WTC11 (cell line): ENCODE measurements around the gene ZMIZ1. TPM values are rescaled to one million over a fixed set of nuclear protein-coding genes. Genes with fewer than 3 reads are reported as not detected.
A peak's percentile ranks its signal among the peaks of the same experiment; 100 is the strongest.

ENCODE experiments used
- ATAC-seq: fragments of 200-7000 bp; cut with Tn5 transposase; 2 replicates; pipeline ENCODE4 v1.10.0; 2021; ENCODE audit warnings: mild to moderate bottlenecking, moderate library complexity
- CTCF ChIA-PET: fragments of 300-600 bp; sonication (Branson Sonifier 250); formaldehyde crosslinking; loops from one replicate; lab custom pipeline; 2021; ENCODE audit warnings: antibody characterized with exemption; lab: Charles Lee
- POLR2A ChIA-PET: fragments of 350-600 bp; sonication (Branson Sonifier 250); formaldehyde crosslinking; loops from one replicate; lab custom pipeline; 2021; ENCODE audit warnings: antibody characterized with exemption; lab: Charles Lee
- DNase-seq: peaks from one replicate; pipeline ENCODE4 v3.0.0; 2021; ENCODE audit warnings: low spot score
- H3K27ac Mint-ChIP-seq: 2 replicates; pipeline ENCODE4 v1.8.0; 2021; ENCODE audit warnings: mixed read lengths
- H3K27me3 Mint-ChIP-seq: 2 replicates; pipeline ENCODE4 v1.8.0; 2021; ENCODE audit warnings: low read depth, mild to moderate bottlenecking, moderate library complexity, mixed read lengths
- H3K36me3 Mint-ChIP-seq: 2 replicates; pipeline ENCODE4 v1.8.0; 2021; ENCODE audit warnings: mixed read lengths
- H3K4me1 Mint-ChIP-seq: 2 replicates; pipeline ENCODE4 v1.8.0; 2022; ENCODE audit warnings: mixed read lengths
- H3K4me3 Mint-ChIP-seq: 2 replicates; pipeline ENCODE4 v1.8.0; 2021; ENCODE audit warnings: mild to moderate bottlenecking, moderate library complexity, mixed read lengths
- H3K9me3 Mint-ChIP-seq: 2 replicates; pipeline ENCODE4 v1.8.0; 2021; ENCODE audit warnings: mixed read lengths
- ATF1 ChIP-seq: sonication (generic); formaldehyde crosslinking; IDR thresholded peaks from 2 replicates; pipeline ENCODE4 v1.8.1; 2023; ENCODE audit warnings: mild to moderate bottlenecking, moderate library complexity, missing genetic modification reagents
- CREB1 ChIP-seq: sonication (generic); formaldehyde crosslinking; IDR thresholded peaks from 2 replicates; pipeline ENCODE4 v1.8.0; 2023; ENCODE audit warnings: mild to moderate bottlenecking, missing genetic modification reagents
- ESRRA ChIP-seq: sonication (generic); formaldehyde crosslinking; IDR thresholded peaks from 2 replicates; pipeline ENCODE4 v1.8.1; 2022; ENCODE audit warnings: mild to moderate bottlenecking, missing genetic modification reagents, borderline replicate concordance
- ETV6 ChIP-seq: sonication (generic); formaldehyde crosslinking; IDR thresholded peaks from 2 replicates; pipeline ENCODE4 v1.8.1; 2022; ENCODE audit warnings: mild to moderate bottlenecking, missing genetic modification reagents
- FOXK1 ChIP-seq: sonication (generic); formaldehyde crosslinking; IDR thresholded peaks from 2 replicates; pipeline ENCODE4 v1.8.0; 2022; ENCODE audit warnings: mild to moderate bottlenecking, moderate library complexity, missing genetic modification reagents
- FOXP1 ChIP-seq: sonication (generic); formaldehyde crosslinking; IDR thresholded peaks from 2 replicates; pipeline ENCODE4 v1.8.0; 2022; ENCODE audit warnings: missing genetic modification reagents, mild to moderate bottlenecking, moderate library complexity, borderline replicate concordance
- GABPB1 ChIP-seq: sonication (generic); formaldehyde crosslinking; IDR thresholded peaks from 2 replicates; pipeline ENCODE4 v1.8.1; 2023; ENCODE audit warnings: mild to moderate bottlenecking, missing genetic modification reagents
- GRHL2 ChIP-seq: fragments of 250-450 bp; sonication (Bioruptor Pico); IDR thresholded peaks from 2 replicates; pipeline ENCODE4 v1.8.0; 2022; ENCODE audit warnings: mild to moderate bottlenecking, moderate library complexity; ENCODE audit not compliant: insufficient replicate concordance, severe bottlenecking
- HMGA2 ChIP-seq: fragments of 250-450 bp; sonication (Bioruptor Pico); IDR thresholded peaks from 2 replicates; pipeline ENCODE4 v1.4.0; 2021; ENCODE audit warnings: mild to moderate bottlenecking, moderate library complexity
- KAT7 ChIP-seq: sonication (generic); formaldehyde crosslinking; IDR thresholded peaks from 2 replicates; pipeline ENCODE4 v1.8.1; 2023; ENCODE audit warnings: missing genetic modification reagents, mild to moderate bottlenecking, borderline replicate concordance
- NFE2L1 ChIP-seq: sonication (generic); formaldehyde crosslinking; IDR thresholded peaks from 2 replicates; pipeline ENCODE4 v1.8.1; 2023; ENCODE audit warnings: missing genetic modification reagents
- NFYB ChIP-seq: sonication (generic); formaldehyde crosslinking; conservative IDR thresholded peaks from 2 replicates; pipeline ENCODE4 v1.8.0; 2022; ENCODE audit warnings: low read depth, missing genetic modification reagents
- NR1H2 ChIP-seq: sonication (generic); formaldehyde crosslinking; IDR thresholded peaks from 2 replicates; pipeline ENCODE4 v1.9.0; 2021; ENCODE audit warnings: mild to moderate bottlenecking, moderate library complexity, missing genetic modification reagents
- NR2C2 ChIP-seq: sonication (generic); formaldehyde crosslinking; IDR thresholded peaks from 2 replicates; pipeline ENCODE4 v1.8.0; 2022; ENCODE audit warnings: mild to moderate bottlenecking, missing genetic modification reagents
- SMAD3 ChIP-seq: sonication (generic); formaldehyde crosslinking; IDR thresholded peaks from 2 replicates; pipeline ENCODE4 v1.8.0; 2022; ENCODE audit warnings: missing genetic modification reagents, mild to moderate bottlenecking, borderline replicate concordance
- SOX15 ChIP-seq: fragments of 250-450 bp; sonication (Bioruptor Pico); IDR thresholded peaks from 2 replicates; pipeline ENCODE4 v1.9.0; 2021; ENCODE audit warnings: mild to moderate bottlenecking
- SP1 ChIP-seq: sonication (generic); formaldehyde crosslinking; conservative IDR thresholded peaks from 2 replicates; pipeline ENCODE4 v1.8.1; 2022; ENCODE audit warnings: missing genetic modification reagents
- TP53 ChIP-seq: sonication (generic); formaldehyde crosslinking; IDR thresholded peaks from 2 replicates; pipeline ENCODE4 v1.8.1; 2023; ENCODE audit warnings: mild to moderate bottlenecking, missing genetic modification reagents
- ZNF138 ChIP-seq: sonication (generic); formaldehyde crosslinking; conservative IDR thresholded peaks from 2 replicates; pipeline ENCODE4 v1.8.1; 2022; ENCODE audit warnings: mild to moderate bottlenecking, moderate library complexity, missing genetic modification reagents
- total RNA-seq: library from RNA; stranded (reverse); gene quantifications from 3 replicates; pipeline ENCODE4 v1.2.3, GENCODE V29; 2021
- TF ChIP-seq, protein P1 (sequence below): sonication (generic); formaldehyde crosslinking; conservative IDR thresholded peaks from 2 replicates; pipeline ENCODE4 v1.8.1; 2022; ENCODE audit warnings: mild to moderate bottlenecking, missing genetic modification reagents
- TF ChIP-seq, protein P2 (sequence below): sonication (generic); formaldehyde crosslinking; IDR thresholded peaks from 2 replicates; pipeline ENCODE4 v1.8.1; 2022; ENCODE audit warnings: low read depth, mild to moderate bottlenecking, moderate library complexity, missing genetic modification reagents, borderline replicate concordance
- TF ChIP-seq, protein P3 (sequence below): sonication (generic); formaldehyde crosslinking; IDR thresholded peaks from 2 replicates; pipeline ENCODE4 v1.8.1; 2022; ENCODE audit warnings: mild to moderate bottlenecking, moderate library complexity, missing genetic modification reagents
- TF ChIP-seq, protein P4 (sequence below): sonication (generic); formaldehyde crosslinking; IDR thresholded peaks from 2 replicates; pipeline ENCODE4 v1.8.0; 2022; ENCODE audit warnings: mild to moderate bottlenecking, missing genetic modification reagents
- TF ChIP-seq, protein P5 (sequence below): sonication (generic); formaldehyde crosslinking; IDR thresholded peaks from 2 replicates; pipeline ENCODE4 v1.8.1; 2023; ENCODE audit warnings: mild to moderate bottlenecking, missing genetic modification reagents
- TF ChIP-seq, protein P6 (sequence below): sonication (generic); formaldehyde crosslinking; IDR thresholded peaks from 2 replicates; pipeline ENCODE4 v1.8.1; 2023; ENCODE audit warnings: mild to moderate bottlenecking, missing genetic modification reagents, borderline replicate concordance

Gene ZMIZ1
- total RNA-seq, 1 experiment from 2014 or later: 44.4 TPM

DNA sequence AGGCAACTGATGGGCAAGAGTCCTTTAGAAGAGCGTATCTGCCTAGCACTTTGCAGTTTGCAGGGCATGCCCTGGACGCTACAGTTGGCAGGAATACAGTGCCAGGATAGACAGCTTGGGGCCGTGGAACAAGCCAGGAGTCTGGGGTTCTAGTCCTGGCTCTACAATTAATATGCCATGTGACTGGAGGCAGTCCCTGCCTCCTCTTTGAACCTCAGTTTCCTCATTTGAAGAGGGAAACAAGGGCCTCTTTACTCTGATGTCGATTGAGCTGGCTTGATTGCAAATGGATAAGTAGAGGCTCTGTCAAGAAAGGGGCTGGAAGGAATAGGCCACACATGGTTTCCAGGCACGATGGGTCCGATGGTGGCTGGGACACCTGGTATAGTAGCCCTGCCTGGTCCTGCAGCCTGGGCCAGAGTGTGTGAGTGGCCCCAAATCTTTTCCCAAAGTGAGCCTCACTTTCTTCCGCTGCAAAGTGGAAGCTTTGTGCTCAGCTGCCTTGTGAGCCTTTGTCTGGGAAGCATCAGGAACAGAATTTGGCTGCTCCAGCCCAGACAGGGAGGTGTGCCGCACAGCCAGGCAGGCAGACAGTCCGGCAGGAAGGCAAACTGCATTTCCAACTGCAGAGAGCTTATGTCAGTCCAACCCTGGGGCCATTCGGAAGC, 167.1 kb downstream of the ZMIZ1 start:
- POLR2A ChIA-PET: no interaction called here
- no peak overlapping the region for H3K4me3 Mint-ChIP-seq
- no peak; the same call in 1 of the 2 replicates for ATAC-seq
- H3K27ac Mint-ChIP-seq: no peak overlapping the region
- peaks cover 59% of the 10 kb centered on the region for H3K4me1 Mint-ChIP-seq
- TF ChIP-seq NFE2L1 (CRISPR knock-in tag) (no peak), SP1 (CRISPR knock-in tag) (no peak), NR1H2 (no peak)
- TF ChIP-seq, protein P1, sequence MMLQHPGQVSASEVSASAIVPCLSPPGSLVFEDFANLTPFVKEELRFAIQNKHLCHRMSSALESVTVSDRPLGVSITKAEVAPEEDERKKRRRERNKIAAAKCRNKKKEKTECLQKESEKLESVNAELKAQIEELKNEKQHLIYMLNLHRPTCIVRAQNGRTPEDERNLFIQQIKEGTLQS (CRISPR knock-in tag): no peak
- TF ChIP-seq, all 79 proteins: peak for 0
- CTCF ChIA-PET: interaction anchor here (0.9 to 1.4 kb wide), 6 partner anchors 18 to 1188 kb away, joined by 3 to 8 read pairs (median 3); no protein-coding TSS in a partner anchor
- peaks cover 80% of the 10 kb centered on the region for H3K27me3 Mint-ChIP-seq
- no peak for DNase-seq
- H3K36me3 Mint-ChIP-seq: peaks cover 7% of the 10 kb centered on the region; the same call in 1 of the 2 replicates
- H3K9me3 Mint-ChIP-seq: no peaks in the 10 kb centered on the region

DNA sequence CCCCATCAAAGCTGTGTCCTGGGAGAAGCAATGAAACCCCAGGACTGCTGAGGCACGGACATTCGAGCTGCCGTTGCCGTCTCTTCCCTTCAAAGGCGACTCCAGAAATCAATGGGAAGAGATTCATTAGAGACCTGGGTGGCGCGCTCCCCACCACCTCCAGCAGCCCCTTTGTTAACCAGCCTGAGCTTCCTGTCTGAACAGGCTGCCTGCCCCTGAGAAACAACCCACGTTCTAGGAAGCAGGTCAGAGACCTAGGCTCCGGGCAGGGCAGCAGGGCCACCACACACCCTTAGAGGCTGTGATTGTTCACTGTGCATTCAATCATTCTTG, 167.6 kb downstream of the ZMIZ1 start:
- ATAC-seq (peak; percentile 47), DNase-seq (peak; percentile 53)
- Mint-ChIP-seq H3K4me3 (peak overlapping the region; percentile 24; the same call in 1 of the 2 replicates), H3K36me3 (peaks cover 7% of the 10 kb centered on the region; the same call in 1 of the 2 replicates), H3K27ac (no peak overlapping the region), H3K9me3 (no peaks in the 10 kb centered on the region), H3K4me1 (peaks cover 64% of the 10 kb centered on the region), H3K27me3 (peaks cover 85% of the 10 kb centered on the region)
- ChIA-PET CTCF (interaction anchor here (0.9 to 1.4 kb wide), 6 partner anchors 18 to 1189 kb away, joined by 3 to 8 read pairs (median 3); no protein-coding TSS in a partner anchor), POLR2A (no interaction called here)
- no peak for TF ChIP-seq KAT7 (CRISPR knock-in tag)
- TF ChIP-seq FOXK1 (CRISPR knock-in tag): 0 out of 2 replicates have a peak, but pooled peaks have one; percentile 31
- TF ChIP-seq, protein P2, sequence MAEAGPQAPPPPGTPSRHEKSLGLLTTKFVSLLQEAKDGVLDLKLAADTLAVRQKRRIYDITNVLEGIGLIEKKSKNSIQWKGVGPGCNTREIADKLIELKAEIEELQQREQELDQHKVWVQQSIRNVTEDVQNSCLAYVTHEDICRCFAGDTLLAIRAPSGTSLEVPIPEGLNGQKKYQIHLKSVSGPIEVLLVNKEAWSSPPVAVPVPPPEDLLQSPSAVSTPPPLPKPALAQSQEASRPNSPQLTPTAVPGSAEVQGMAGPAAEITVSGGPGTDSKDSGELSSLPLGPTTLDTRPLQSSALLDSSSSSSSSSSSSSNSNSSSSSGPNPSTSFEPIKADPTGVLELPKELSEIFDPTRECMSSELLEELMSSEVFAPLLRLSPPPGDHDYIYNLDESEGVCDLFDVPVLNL (CRISPR knock-in tag): no peak
- no peak for TF ChIP-seq CREB1 (CRISPR knock-in tag)
- no peak for TF ChIP-seq NFYB (CRISPR knock-in tag)
- TF ChIP-seq, protein P3, sequence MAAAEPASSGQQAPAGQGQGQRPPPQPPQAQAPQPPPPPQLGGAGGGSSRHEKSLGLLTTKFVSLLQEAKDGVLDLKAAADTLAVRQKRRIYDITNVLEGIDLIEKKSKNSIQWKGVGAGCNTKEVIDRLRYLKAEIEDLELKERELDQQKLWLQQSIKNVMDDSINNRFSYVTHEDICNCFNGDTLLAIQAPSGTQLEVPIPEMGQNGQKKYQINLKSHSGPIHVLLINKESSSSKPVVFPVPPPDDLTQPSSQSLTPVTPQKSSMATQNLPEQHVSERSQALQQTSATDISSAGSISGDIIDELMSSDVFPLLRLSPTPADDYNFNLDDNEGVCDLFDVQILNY (CRISPR knock-in tag): no peak
- TF ChIP-seq, protein P4, sequence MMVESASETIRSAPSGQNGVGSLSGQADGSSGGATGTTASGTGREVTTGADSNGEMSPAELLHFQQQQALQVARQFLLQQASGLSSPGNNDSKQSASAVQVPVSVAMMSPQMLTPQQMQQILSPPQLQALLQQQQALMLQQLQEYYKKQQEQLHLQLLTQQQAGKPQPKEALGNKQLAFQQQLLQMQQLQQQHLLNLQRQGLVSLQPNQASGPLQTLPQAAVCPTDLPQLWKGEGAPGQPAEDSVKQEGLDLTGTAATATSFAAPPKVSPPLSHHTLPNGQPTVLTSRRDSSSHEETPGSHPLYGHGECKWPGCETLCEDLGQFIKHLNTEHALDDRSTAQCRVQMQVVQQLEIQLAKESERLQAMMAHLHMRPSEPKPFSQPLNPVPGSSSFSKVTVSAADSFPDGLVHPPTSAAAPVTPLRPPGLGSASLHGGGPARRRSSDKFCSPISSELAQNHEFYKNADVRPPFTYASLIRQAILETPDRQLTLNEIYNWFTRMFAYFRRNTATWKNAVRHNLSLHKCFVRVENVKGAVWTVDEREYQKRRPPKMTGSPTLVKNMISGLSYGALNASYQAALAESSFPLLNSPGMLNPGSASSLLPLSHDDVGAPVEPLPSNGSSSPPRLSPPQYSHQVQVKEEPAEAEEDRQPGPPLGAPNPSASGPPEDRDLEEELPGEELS (CRISPR knock-in tag): no peak
- TF ChIP-seq ETV6 (CRISPR knock-in tag): no peak
- no peak for TF ChIP-seq SOX15
- no peak for TF ChIP-seq GRHL2 (CRISPR knock-in tag)
- TF ChIP-seq TP53: no peak
- TF ChIP-seq, protein P5, sequence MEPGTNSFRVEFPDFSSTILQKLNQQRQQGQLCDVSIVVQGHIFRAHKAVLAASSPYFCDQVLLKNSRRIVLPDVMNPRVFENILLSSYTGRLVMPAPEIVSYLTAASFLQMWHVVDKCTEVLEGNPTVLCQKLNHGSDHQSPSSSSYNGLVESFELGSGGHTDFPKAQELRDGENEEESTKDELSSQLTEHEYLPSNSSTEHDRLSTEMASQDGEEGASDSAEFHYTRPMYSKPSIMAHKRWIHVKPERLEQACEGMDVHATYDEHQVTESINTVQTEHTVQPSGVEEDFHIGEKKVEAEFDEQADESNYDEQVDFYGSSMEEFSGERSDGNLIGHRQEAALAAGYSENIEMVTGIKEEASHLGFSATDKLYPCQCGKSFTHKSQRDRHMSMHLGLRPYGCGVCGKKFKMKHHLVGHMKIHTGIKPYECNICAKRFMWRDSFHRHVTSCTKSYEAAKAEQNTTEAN (CRISPR knock-in tag): 0 out of 2 replicates have a peak, but pooled peaks have one; percentile 70
- TF ChIP-seq, protein P6, sequence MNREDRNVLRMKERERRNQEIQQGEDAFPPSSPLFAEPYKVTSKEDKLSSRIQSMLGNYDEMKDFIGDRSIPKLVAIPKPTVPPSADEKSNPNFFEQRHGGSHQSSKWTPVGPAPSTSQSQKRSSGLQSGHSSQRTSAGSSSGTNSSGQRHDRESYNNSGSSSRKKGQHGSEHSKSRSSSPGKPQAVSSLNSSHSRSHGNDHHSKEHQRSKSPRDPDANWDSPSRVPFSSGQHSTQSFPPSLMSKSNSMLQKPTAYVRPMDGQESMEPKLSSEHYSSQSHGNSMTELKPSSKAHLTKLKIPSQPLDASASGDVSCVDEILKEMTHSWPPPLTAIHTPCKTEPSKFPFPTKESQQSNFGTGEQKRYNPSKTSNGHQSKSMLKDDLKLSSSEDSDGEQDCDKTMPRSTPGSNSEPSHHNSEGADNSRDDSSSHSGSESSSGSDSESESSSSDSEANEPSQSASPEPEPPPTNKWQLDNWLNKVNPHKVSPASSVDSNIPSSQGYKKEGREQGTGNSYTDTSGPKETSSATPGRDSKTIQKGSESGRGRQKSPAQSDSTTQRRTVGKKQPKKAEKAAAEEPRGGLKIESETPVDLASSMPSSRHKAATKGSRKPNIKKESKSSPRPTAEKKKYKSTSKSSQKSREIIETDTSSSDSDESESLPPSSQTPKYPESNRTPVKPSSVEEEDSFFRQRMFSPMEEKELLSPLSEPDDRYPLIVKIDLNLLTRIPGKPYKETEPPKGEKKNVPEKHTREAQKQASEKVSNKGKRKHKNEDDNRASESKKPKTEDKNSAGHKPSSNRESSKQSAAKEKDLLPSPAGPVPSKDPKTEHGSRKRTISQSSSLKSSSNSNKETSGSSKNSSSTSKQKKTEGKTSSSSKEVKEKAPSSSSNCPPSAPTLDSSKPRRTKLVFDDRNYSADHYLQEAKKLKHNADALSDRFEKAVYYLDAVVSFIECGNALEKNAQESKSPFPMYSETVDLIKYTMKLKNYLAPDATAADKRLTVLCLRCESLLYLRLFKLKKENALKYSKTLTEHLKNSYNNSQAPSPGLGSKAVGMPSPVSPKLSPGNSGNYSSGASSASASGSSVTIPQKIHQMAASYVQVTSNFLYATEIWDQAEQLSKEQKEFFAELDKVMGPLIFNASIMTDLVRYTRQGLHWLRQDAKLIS (CRISPR knock-in tag): no peak
- TF ChIP-seq ESRRA: no peak
- TF ChIP-seq HMGA2 (CRISPR knock-in tag): no peak
- TF ChIP-seq SP1 (CRISPR knock-in tag): peak; percentile 38; the same call in 1 of the 2 replicates
- TF ChIP-seq NR2C2 (CRISPR knock-in tag): no peak
- no peak for TF ChIP-seq ATF1
- peak; percentile 44; the same call in 1 of the 2 replicates for TF ChIP-seq FOXP1 (CRISPR knock-in tag)
- no peak for TF ChIP-seq SMAD3 (CRISPR knock-in tag)
- no peak for TF ChIP-seq GABPB1
- TF ChIP-seq ZNF138: no peak
